ENCODE results near the gene SLBP.

GRCh38 chr4:1656132-1656531 lies 56.0 kb downstream of the SLBP start:
- TF ChIP-seq, protein P1, sequence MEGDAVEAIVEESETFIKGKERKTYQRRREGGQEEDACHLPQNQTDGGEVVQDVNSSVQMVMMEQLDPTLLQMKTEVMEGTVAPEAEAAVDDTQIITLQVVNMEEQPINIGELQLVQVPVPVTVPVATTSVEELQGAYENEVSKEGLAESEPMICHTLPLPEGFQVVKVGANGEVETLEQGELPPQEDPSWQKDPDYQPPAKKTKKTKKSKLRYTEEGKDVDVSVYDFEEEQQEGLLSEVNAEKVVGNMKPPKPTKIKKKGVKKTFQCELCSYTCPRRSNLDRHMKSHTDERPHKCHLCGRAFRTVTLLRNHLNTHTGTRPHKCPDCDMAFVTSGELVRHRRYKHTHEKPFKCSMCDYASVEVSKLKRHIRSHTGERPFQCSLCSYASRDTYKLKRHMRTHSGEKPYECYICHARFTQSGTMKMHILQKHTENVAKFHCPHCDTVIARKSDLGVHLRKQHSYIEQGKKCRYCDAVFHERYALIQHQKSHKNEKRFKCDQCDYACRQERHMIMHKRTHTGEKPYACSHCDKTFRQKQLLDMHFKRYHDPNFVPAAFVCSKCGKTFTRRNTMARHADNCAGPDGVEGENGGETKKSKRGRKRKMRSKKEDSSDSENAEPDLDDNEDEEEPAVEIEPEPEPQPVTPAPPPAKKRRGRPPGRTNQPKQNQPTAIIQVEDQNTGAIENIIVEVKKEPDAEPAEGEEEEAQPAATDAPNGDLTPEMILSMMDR (conservative IDR thresholded peaks at IDR 0.05): no peak
- TF ChIP-seq ZFX (IDR thresholded peaks at IDR 0.05): no peak
